SK-N-SH (cell line): ENCODE results near the gene B3GALNT1. TPM values are rescaled to one million over a fixed set of nuclear protein-coding genes. Genes with fewer than 3 reads are reported as not detected.

ENCODE experiments used
- CTCF ChIA-PET: fragments of 300-600, 350-600 bp; formaldehyde crosslinking; extraction: SDS; loops from one replicate; lab custom pipeline; 2021; lab: Yijun Ruan, JAX
- POLR2A ChIA-PET: fragments of 350-600 bp; sonication (Branson Sonifier 250); formaldehyde crosslinking; extraction: SDS; loops from one replicate; lab custom pipeline; 2020; ENCODE audit warnings: antibody characterized with exemption, inconsistent platforms; lab: Yijun Ruan, JAX
- DNase-seq: peaks from one replicate; pipeline ENCODE4 v3.0.0; 2012
- H2AFZ ChIP-seq: fragments of 200-600 bp; sonication (generic); 2 replicates; pipeline ENCODE4 v1.8.1; 2016; ENCODE audit warnings: antibody characterized with exemption, mild to moderate bottlenecking, low read depth
- H3F3A ChIP-seq: fragments of 200-600 bp; sonication (generic); replicated peaks from 2 replicates; pipeline ENCODE3; 2016; ENCODE audit warnings: antibody characterized with exemption, mild to moderate bottlenecking; ENCODE audit not compliant: insufficient read depth
- H3K27ac ChIP-seq, 2 experiments: fragments of 200-500 bp in 1 of 2; fragments of 200-600 bp in 1 of 2; sonication (Bioruptor generic) in 1 of 2; sonication (generic), shearing (Covaris generic) in 1 of 2; 2 replicates each; pipeline versions ENCODE4 v1.5.1 to v1.6.1; 2014 to 2016; ENCODE audit warnings: low read depth in 2 of 2, inconsistent platforms in 1 of 2, low read length in 1 of 2, mild to moderate bottlenecking in 1 of 2, mixed read lengths in 1 of 2
- H3K27me3 ChIP-seq: fragments of 200-600 bp; sonication (generic), shearing (Covaris generic); 2 replicates; pipeline ENCODE4 v1.6.1; 2016; ENCODE audit warnings: mixed run types; ENCODE audit not compliant: insufficient read depth
- H3K36me3 ChIP-seq, 2 experiments: fragments of 200-500 bp in 1 of 2; fragments of 200-600 bp in 1 of 2; sonication (Bioruptor generic) in 1 of 2; sonication (generic) in 1 of 2; replicated peaks in 1 of 2; 2 replicates each; pipeline versions ENCODE3 to v1.5.1; 2014 to 2016; ENCODE audit warnings: low read length in 1 of 2, mild to moderate bottlenecking in 1 of 2; ENCODE audit not compliant: insufficient read depth in 2 of 2, control insufficient read depth in 1 of 2
- H3K4me1 ChIP-seq, 2 experiments: fragments of 200-500 bp in 1 of 2; fragments of 200-600 bp in 1 of 2; sonication (Bioruptor generic) in 1 of 2; sonication (generic), shearing (Covaris generic) in 1 of 2; 2 replicates each; pipeline versions ENCODE4 v1.5.1 to v1.6.1; 2014 to 2016; ENCODE audit warnings: low read depth in 1 of 2, low read length in 1 of 2, mixed run types in 1 of 2; ENCODE audit not compliant: insufficient read depth in 2 of 2, control insufficient read depth in 1 of 2
- H3K4me2 ChIP-seq: fragments of 200-600 bp; sonication (generic), shearing (Covaris generic); 2 replicates; pipeline ENCODE4 v1.6.1; 2017; ENCODE audit warnings: mixed run types
- H3K4me3 ChIP-seq, 2 experiments: fragments of 200-500 bp in 1 of 2; fragments of 200-600 bp in 1 of 2; sonication (Bioruptor generic) in 1 of 2; sonication (generic), shearing (Covaris generic) in 1 of 2; 2 replicates each; pipeline versions ENCODE4 v1.5.1 to v1.8.1; 2014 to 2016; ENCODE audit warnings: low read depth in 2 of 2, inconsistent platforms in 1 of 2, low read length in 1 of 2, mild to moderate bottlenecking in 1 of 2, mixed read lengths in 1 of 2, moderate library complexity in 1 of 2
- H3K79me2 ChIP-seq: fragments of 200-600 bp; sonication (generic); 2 replicates; pipeline ENCODE4 v1.8.1; 2017; ENCODE audit warnings: mild to moderate bottlenecking; ENCODE audit not compliant: insufficient read depth
- H3K9ac ChIP-seq: fragments of 200-600 bp; sonication (generic); 2 replicates; pipeline ENCODE4 v1.6.1; 2017; ENCODE audit warnings: mixed run types
- H3K9me2 ChIP-seq: fragments of 200-600 bp; sonication (generic); 2 replicates; pipeline ENCODE4 v1.6.1; 2017; ENCODE audit warnings: mixed run types
- H3K9me3 ChIP-seq: fragments of 200-600 bp; sonication (generic); 2 replicates; pipeline ENCODE4 v1.6.1; 2017; ENCODE audit warnings: mixed run types, mild to moderate bottlenecking, moderate library complexity
- H4K20me1 ChIP-seq: fragments of 200-600 bp; sonication (generic); 2 replicates; pipeline ENCODE4 v1.6.1; 2017; ENCODE audit warnings: mild to moderate bottlenecking, mixed run types; ENCODE audit not compliant: insufficient read depth
- CHD2 ChIP-seq: fragments of 150-350 bp; IDR thresholded peaks from 2 replicates; pipeline ENCODE4 v1.6.1; 2018; ENCODE audit warnings: low read length; ENCODE audit not compliant: partially characterized antibody
- ELF1 ChIP-seq: IDR thresholded peaks from 2 replicates; pipeline ENCODE4 v1.4.0; 2012
- EZH2phosphoT487 ChIP-seq: fragments of 200-600 bp; sonication (generic); IDR thresholded peaks from 2 replicates; pipeline ENCODE4 v1.6.1; 2017; ENCODE audit warnings: low read depth, mixed run types, mild to moderate bottlenecking, antibody characterized with exemption, moderate library complexity, borderline replicate concordance
- FOXM1 ChIP-seq: IDR thresholded peaks from 2 replicates; pipeline ENCODE4 v1.4.0; 2012; ENCODE audit warnings: low read depth, mild to moderate bottlenecking
- IRF3 ChIP-seq: fragments of 150-350 bp; IDR thresholded peaks from 2 replicates; pipeline ENCODE4 v1.6.1; 2016; ENCODE audit warnings: mild to moderate bottlenecking, low read depth, low read length
- MEF2A ChIP-seq: IDR thresholded peaks from 2 replicates; pipeline ENCODE4 v1.4.0; 2012; ENCODE audit warnings: low read depth, borderline replicate concordance
- POLR2AphosphoS5 ChIP-seq: IDR thresholded peaks from 2 replicates; pipeline ENCODE4 v1.6.1; 2012; ENCODE audit warnings: low read depth, low read length
- RAD21 ChIP-seq: IDR thresholded peaks from 2 replicates; pipeline ENCODE4 v1.6.1; 2012; ENCODE audit warnings: mild to moderate bottlenecking, low read length
- RFX5 ChIP-seq: IDR thresholded peaks from 2 replicates; pipeline ENCODE4 v1.6.1; 2012; ENCODE audit warnings: mild to moderate bottlenecking, improper control_type of control experiment, low read length
- RXRA ChIP-seq: IDR thresholded peaks from 2 replicates; pipeline ENCODE4 v1.4.0; 2012; ENCODE audit warnings: low read depth, mild to moderate bottlenecking, borderline replicate concordance
- SMC3 ChIP-seq: IDR thresholded peaks from 2 replicates; pipeline ENCODE4 v1.6.1; 2012; ENCODE audit warnings: low read depth, low read length, improper control_type of control experiment
- TEAD4 ChIP-seq: IDR thresholded peaks from 2 replicates; pipeline ENCODE4 v1.4.0; 2012; ENCODE audit warnings: mild to moderate bottlenecking, borderline replicate concordance; ENCODE audit not compliant: insufficient read depth
- YY1 ChIP-seq: IDR thresholded peaks from 2 replicates; pipeline ENCODE4 v1.4.0; 2012; ENCODE audit warnings: low read depth, mild to moderate bottlenecking
- WGBS: methylation state at CpG from one replicate; pipeline ENCODE4 v1.1.6; 2017; ENCODE audit warnings: low lambda C conversion rate; 5-methylcytosine and 5-hydroxymethylcytosine counted together
- polyA plus RNA-seq, 3 experiments: library from polyadenylated mRNA; depleted of rRNA; stranded (reverse); fragments of >200 nt; gene quantifications; 2 replicates each; pipeline ENCODE4 v1.2.3, GENCODE V29; 2012
- TF ChIP-seq, protein P1 (sequence below): IDR thresholded peaks from 2 replicates; pipeline ENCODE4 v1.4.0; 2012; ENCODE audit warnings: low read depth, borderline replicate concordance
- TF ChIP-seq, protein P2 (sequence below): IDR thresholded peaks from 2 replicates; pipeline ENCODE4; 2012
- TF ChIP-seq, protein P3 (sequence below): IDR thresholded peaks from 2 replicates; pipeline ENCODE4 v1.4.0; 2012; ENCODE audit warnings: low read depth, borderline replicate concordance

Gene B3GALNT1
- polyA plus RNA-seq, 1 of the 3 experiments (the other 2 are of a cell fraction): 0.15 TPM

DNA sequence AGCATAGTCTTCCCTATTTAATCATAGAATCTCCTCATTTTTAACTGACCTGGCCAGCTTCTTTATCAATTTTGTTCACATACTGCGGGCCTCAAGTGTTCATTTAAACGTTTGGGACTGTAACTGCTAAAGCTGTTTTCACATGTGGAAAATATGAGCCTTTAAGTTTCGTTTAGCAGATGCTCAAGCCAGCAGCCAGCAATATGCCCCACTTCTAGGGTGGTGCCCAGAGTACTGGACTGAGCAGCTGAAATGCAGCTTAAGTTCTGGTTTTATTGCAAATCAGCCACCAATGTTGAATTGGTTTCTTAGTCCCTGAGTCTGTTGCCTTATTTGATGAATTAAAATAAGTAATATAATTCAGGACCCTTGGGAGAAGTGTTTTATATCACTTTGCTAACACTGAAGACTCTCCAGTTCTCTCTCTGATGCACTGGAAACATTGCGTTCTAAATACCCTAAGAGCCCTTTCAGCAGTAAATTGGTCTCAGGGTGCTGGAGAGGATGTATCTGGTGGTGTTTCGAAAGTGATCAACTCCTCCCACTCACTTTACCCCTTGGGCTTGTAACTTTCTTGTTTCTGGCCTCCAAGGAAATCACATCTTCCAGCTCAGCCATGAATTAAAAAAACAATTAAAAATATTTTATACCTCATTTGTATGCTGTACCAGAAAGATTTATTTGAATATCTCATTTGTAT, 61.7 kb downstream of the B3GALNT1 start:
- TF ChIP-seq FOXM1: no peak
- no peak for TF ChIP-seq CHD2
- no peak for TF ChIP-seq TEAD4
- no peak for TF ChIP-seq SMC3
- TF ChIP-seq, protein P1, sequence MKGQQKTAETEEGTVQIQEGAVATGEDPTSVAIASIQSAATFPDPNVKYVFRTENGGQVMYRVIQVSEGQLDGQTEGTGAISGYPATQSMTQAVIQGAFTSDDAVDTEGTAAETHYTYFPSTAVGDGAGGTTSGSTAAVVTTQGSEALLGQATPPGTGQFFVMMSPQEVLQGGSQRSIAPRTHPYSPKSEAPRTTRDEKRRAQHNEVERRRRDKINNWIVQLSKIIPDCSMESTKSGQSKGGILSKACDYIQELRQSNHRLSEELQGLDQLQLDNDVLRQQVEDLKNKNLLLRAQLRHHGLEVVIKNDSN: no peak
- TF ChIP-seq EZH2phosphoT487: no peak
- no peak for DNase-seq
- POLR2A ChIA-PET: no interaction called here
- H3K27me3 ChIP-seq: no peaks in the 10 kb centered on the region
- no peaks in the 10 kb centered on the region for H3K36me3 ChIP-seq
- H2AFZ ChIP-seq: no peak overlapping the region
- no peak overlapping the region for H3K9ac ChIP-seq
- 31% methylated on average over 5 of the region's 5 CpGs for WGBS
- no peak overlapping the region for H3K4me3 ChIP-seq
- CTCF ChIA-PET: no interaction called here
- no peak overlapping the region for H3K27ac ChIP-seq
- H3K9me3 ChIP-seq: no peaks in the 10 kb centered on the region
- no peaks in the 10 kb centered on the region for H3K79me2 ChIP-seq
- H3K4me1 ChIP-seq: no peaks in the 10 kb centered on the region
- no peaks in the 10 kb centered on the region for H4K20me1 ChIP-seq
- H3K9me2 ChIP-seq: no peaks in the 10 kb centered on the region
- no peak overlapping the region for H3K4me2 ChIP-seq
- H3F3A ChIP-seq: no peaks in the 10 kb centered on the region

DNA sequence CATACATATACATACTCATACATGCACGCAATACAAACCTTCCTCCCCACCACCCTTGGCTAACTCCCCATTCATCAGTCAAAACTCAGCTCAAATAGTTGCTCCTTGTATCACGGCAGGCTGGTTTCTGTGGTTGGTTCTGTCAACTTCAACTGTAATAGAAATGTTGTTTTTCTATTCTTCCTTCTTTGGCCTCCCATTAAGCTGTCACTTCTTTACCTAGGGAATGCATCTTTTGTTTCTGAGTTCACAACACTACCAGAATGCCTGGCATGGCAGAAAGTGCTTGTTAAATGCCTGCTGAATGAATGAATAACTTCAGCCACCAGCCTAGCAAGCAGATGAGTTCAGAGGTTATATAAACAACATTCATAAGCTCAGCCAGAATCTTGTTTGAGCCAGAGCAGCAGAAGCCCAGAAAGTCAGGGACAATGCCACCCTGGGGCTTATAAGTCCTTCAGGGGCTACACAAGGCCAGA, 63.1 kb downstream of the B3GALNT1 start:
- no peaks in the 10 kb centered on the region for H3K36me3 ChIP-seq
- no peaks in the 10 kb centered on the region for H3F3A ChIP-seq
- no peak overlapping the region for H3K4me3 ChIP-seq
- H3K9me3 ChIP-seq: no peaks in the 10 kb centered on the region
- no peak overlapping the region for H3K9ac ChIP-seq
- no peaks in the 10 kb centered on the region for H3K27me3 ChIP-seq
- no peak for DNase-seq
- no peaks in the 10 kb centered on the region for H4K20me1 ChIP-seq
- H3K4me1 ChIP-seq: no peaks in the 10 kb centered on the region
- CTCF ChIA-PET: interaction anchor here (0.7 to 0.8 kb wide), 2 partner anchors 13 to 73 kb away, joined by 3 read pairs; no protein-coding TSS in a partner anchor
- H3K4me2 ChIP-seq: no peak overlapping the region
- no peak overlapping the region for H3K27ac ChIP-seq
- no peaks in the 10 kb centered on the region for H3K79me2 ChIP-seq
- POLR2A ChIA-PET: no interaction called here
- no peak for TF ChIP-seq RAD21
- TF ChIP-seq, protein P2, sequence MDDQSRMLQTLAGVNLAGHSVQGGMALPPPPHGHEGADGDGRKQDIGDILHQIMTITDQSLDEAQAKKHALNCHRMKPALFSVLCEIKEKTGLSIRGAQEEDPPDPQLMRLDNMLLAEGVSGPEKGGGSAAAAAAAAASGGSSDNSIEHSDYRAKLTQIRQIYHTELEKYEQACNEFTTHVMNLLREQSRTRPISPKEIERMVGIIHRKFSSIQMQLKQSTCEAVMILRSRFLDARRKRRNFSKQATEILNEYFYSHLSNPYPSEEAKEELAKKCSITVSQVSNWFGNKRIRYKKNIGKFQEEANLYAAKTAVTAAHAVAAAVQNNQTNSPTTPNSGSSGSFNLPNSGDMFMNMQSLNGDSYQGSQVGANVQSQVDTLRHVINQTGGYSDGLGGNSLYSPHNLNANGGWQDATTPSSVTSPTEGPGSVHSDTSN: no peak
- no peaks in the 10 kb centered on the region for H3K9me2 ChIP-seq
- 39% methylated on average over 2 of the region's 2 CpGs for WGBS
- no peak overlapping the region for H2AFZ ChIP-seq

DNA sequence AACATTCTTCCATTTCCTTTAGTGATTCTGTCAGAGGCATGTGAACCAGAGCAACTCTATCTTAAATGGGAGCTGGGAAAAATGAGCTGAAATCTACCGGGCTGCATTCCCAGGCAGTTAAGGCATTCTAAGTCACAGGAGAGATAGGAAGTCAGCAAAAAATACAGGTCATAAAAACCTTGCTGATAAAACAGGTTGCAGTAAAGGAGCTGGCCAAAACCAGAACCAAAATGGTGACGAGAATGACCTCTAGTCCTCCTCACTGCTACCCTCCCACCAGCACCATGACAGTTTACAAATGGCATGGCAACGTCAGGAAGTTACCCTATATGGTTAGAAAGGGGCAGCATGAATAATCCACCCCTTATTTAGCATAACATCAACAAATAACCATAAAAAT, 66.4 kb downstream of the B3GALNT1 start:
- Histone ChIP-seq H3K79me2 (no peaks in the 10 kb centered on the region), H3K4me2 (no peak overlapping the region), H3K9me3 (no peaks in the 10 kb centered on the region), H3K4me3 (no peak overlapping the region), H2AFZ (no peak overlapping the region), H3F3A (peaks cover 3% of the 10 kb centered on the region), H3K4me1 (no peaks in the 10 kb centered on the region), H4K20me1 (no peaks in the 10 kb centered on the region), H3K36me3 (no peaks in the 10 kb centered on the region), H3K27ac (no peak overlapping the region), H3K27me3 (no peaks in the 10 kb centered on the region), H3K9ac (no peak overlapping the region), H3K9me2 (no peaks in the 10 kb centered on the region)
- ChIA-PET CTCF (no interaction called here), POLR2A (no interaction called here)
- no peak for DNase-seq
- 35% methylated on average over 3 of the region's 3 CpGs for WGBS
- no peak for TF ChIP-seq EZH2phosphoT487
- no peak for TF ChIP-seq IRF3
- no peak for TF ChIP-seq MEF2A
- TF ChIP-seq YY1: no peak
- TF ChIP-seq TEAD4: no peak
- no peak for TF ChIP-seq ELF1
- no peak for TF ChIP-seq RFX5
- no peak for TF ChIP-seq RXRA
- no peak for TF ChIP-seq SMC3
- no peak for TF ChIP-seq POLR2AphosphoS5
- no peak for TF ChIP-seq RAD21
- TF ChIP-seq, protein P3, sequence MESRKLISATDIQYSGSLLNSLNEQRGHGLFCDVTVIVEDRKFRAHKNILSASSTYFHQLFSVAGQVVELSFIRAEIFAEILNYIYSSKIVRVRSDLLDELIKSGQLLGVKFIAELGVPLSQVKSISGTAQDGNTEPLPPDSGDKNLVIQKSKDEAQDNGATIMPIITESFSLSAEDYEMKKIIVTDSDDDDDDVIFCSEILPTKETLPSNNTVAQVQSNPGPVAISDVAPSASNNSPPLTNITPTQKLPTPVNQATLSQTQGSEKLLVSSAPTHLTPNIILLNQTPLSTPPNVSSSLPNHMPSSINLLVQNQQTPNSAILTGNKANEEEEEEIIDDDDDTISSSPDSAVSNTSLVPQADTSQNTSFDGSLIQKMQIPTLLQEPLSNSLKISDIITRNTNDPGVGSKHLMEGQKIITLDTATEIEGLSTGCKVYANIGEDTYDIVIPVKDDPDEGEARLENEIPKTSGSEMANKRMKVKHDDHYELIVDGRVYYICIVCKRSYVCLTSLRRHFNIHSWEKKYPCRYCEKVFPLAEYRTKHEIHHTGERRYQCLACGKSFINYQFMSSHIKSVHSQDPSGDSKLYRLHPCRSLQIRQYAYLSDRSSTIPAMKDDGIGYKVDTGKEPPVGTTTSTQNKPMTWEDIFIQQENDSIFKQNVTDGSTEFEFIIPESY: no peak
